GM12892 (cell line): ENCODE measurements around the gene TMEM92. TPM values are rescaled to one million over a fixed set of nuclear protein-coding genes. Genes with fewer than 3 reads are reported as not detected.

Experiments
- DNase-seq: peaks from one replicate; pipeline ENCODE4 v3.0.0; 2011; ENCODE audit not compliant: insufficient read length
- FAIRE-seq: peaks from 2 replicates; lab custom pipeline; 2011; peaks lifted over from hg19 to GRCh38; lab: Jason Lieb, UNC
- POLR2A ChIP-seq: IDR thresholded peaks from 2 replicates; pipeline ENCODE4 v1.6.1; 2011; ENCODE audit warnings: low read depth, low read length, control low read depth
- POLR2AphosphoS5 ChIP-seq: IDR thresholded peaks from 2 replicates; pipeline ENCODE4 v1.6.1; 2011; ENCODE audit warnings: low read depth, low read length, control low read depth
- TAF1 ChIP-seq: IDR thresholded peaks from 2 replicates; pipeline ENCODE4 v1.6.1; 2011; ENCODE audit warnings: low read depth, mild to moderate bottlenecking, control low read depth, low read length, borderline replicate concordance
- polyA plus RNA-seq: library from polyadenylated mRNA; unstranded; fragments of >200 nt; gene quantifications from one replicate; pipeline ENCODE4 v1.2.1, GENCODE V29; 2012; ENCODE audit warnings: missing spikeins, inconsistent platforms; ENCODE audit not compliant: missing spikeins

TMEM92 gene
- polyA plus RNA-seq = not detected

- FAIRE-seq (no peak), DNase-seq (peak; percentile 6)
- TF ChIP-seq POLR2AphosphoS5 (no peak), TAF1 (no peak), POLR2A (no peak)
These were observed at the start of gene TMEM92 for GRCh38 chr17:50274142-50274896. Gene TMEM92 (plus strand): TSS chr17:50274466. CDS start chr17:50274502, 36 bp downstream.

DNA sequence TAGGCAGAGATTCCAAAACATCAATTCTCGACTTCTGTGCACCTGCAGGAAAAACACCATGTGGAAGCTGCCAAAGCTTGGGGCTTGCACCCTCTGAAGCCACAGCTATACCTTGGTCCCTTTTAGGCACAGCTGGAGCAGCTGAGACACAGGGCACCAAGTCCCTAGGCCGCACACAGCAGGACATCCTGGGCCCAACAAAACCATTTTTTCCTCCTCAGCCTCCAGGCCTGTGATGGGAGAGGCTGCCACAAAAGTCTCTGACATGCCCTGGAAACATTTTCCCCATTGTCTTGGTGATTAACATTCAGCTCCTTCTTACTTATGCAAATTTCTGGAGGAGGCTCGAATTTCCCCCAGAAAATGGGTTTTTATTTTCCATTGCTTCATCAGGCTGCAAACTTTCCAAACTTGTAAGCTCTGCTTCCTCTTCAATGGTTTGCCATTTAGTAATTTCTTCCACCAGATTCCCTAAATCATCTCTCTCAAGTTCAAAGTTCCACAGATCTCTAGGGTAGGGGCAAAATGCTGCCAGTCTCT lies 48.5 kb upstream of the TMEM92 start:
- TF ChIP-seq TAF1 = no peak
- TF ChIP-seq POLR2A = no peak
- no peak for TF ChIP-seq POLR2AphosphoS5
- FAIRE-seq (no peak), DNase-seq (no peak)

DNA sequence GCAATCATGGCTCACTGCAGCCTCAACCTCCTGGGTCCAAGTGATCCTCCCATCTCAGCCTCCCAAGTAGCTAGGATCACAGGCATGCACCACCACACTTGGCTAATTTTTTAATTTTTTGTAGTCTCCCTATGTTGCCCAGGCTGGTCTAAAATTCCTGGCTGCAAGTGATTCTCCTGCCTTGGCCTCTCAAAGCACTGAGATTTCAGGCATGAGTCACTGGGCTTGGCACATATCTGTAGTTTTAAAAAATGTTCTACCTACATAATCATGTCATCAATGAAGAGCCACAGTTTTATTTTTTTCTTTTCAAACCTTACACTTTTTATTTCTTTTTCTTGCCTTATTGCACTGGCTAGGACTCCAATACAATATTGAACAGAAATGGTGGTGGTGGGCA lies 39.7 kb upstream of the TMEM92 start:
- no peak for TF ChIP-seq TAF1
- no peak for TF ChIP-seq POLR2AphosphoS5
- TF ChIP-seq POLR2A = no peak
- DNase-seq = no peak
- no peak for FAIRE-seq

DNA sequence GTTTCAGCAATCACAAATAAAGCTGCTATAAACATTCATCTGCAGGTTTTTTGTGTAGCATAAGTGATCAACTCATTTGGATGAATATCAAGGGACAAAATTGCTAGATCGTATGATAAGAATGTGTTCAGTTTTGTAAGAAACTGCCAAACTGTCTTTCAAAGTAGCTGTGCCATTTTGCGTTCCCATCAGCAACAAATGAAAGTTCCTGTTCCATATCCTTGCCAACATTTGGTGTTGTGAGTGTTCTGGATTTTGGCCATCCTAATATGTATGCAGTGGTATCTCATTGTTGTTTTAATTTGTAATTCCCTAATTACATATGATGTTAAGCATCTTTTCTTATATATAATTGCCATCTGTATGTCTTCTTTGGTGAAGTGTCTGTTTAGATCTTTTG lies 36.4 kb upstream of the TMEM92 start:
- DNase-seq (no peak), FAIRE-seq (no peak)
- TF ChIP-seq POLR2AphosphoS5 (no peak), TAF1 (no peak), POLR2A (no peak)

GRCh38 chr17:50238601-50239280 lies 35.5 kb upstream of the TMEM92 start:
- FAIRE-seq = no peak
- no peak for DNase-seq
- no peak for TF ChIP-seq TAF1
- TF ChIP-seq POLR2A = no peak
- TF ChIP-seq POLR2AphosphoS5 = no peak

DNA sequence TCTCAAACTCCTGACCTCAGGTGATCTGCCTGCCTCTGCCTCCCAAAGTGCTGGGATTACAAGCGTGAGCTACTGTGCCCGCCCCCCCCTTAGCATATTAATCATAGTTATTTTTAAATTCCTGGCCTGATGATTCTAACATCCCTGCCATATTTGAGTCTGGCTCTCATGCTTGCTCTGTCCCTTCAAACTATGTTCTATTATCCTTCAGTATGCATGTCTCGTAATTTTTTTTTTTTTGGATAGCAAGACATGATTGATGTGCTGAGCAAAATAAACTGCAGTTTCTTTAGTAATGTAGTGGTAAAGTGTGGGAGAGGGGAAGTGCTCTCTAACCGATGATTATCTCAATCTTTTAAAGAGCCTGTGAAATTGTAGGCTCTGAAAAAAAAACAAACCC lies 34.3 kb upstream of the TMEM92 start:
- no peak for TF ChIP-seq TAF1
- TF ChIP-seq POLR2AphosphoS5 = no peak
- TF ChIP-seq POLR2A = no peak
- no peak for FAIRE-seq
- DNase-seq = no peak

- FAIRE-seq (no peak), DNase-seq (no peak)
- TF ChIP-seq POLR2A (no peak), TAF1 (no peak), POLR2AphosphoS5 (no peak)
These were observed 33.4 kb upstream of the TMEM92 start for GRCh38 chr17:50240851-50241250.

DNA sequence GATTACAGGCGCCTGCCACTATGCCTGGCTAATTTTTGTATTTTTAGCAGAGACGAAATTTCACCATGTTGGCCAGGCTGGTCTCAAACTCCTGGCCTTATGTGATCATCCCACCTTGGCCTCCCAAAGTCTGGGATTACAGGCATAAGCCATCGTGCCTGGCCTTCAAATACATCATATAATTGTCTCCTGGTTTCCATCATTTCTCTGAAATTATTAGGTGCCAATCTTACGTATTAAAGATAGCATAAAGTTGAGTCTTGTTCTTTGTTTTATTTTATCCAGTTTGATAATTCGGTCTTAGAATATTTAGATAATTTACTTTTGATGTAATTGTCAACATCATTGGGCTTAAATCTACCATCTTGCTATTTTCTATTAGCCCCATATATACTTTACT lies 32.8 kb upstream of the TMEM92 start:
- no peak for FAIRE-seq
- no peak for TF ChIP-seq POLR2A
- TF ChIP-seq TAF1 = no peak
- no peak for TF ChIP-seq POLR2AphosphoS5
- no peak for DNase-seq

DNA sequence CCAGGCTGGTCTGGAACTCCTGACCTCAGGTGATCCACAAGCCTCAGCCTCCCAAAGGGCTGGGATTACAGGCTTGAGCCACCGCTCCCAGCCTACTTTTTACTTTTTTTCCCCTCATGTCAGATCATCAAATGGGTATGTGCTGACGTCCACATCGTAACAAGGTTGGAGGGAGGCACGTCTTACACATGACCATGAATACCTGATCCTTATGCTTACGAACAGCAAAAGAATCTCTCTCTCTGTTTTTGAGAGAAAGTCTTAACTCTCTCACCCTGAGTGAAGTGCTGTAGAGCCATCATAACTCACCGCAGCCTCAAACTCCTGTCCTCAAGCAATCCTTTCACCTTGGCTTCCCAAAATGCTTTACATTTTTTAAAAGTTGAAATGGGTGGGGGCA lies 29.5 kb upstream of the TMEM92 start:
- no peak for FAIRE-seq
- TF ChIP-seq POLR2AphosphoS5 (no peak), POLR2A (no peak), TAF1 (no peak)

GRCh38 chr17:50248255-50248654 lies 26.0 kb upstream of the TMEM92 start:
- no peak for TF ChIP-seq TAF1
- TF ChIP-seq POLR2A = no peak
- no peak for TF ChIP-seq POLR2AphosphoS5
- FAIRE-seq = no peak
- DNase-seq = no peak

More for the DNA sequence above, 29.5 kb upstream of the TMEM92 start:
- no peak for DNase-seq

- no peak for FAIRE-seq
- no peak for DNase-seq
- no peak for TF ChIP-seq POLR2A
- TF ChIP-seq POLR2AphosphoS5 = no peak
- TF ChIP-seq TAF1 = no peak
These were observed 21.5 kb upstream of the TMEM92 start for GRCh38 chr17:50252781-50253180.
